GM12878 (cell line): ENCODE measurements around the gene BICRAL. TPM values are rescaled to one million over a fixed set of nuclear protein-coding genes. Genes with fewer than 3 reads are reported as not detected.

Source experiments
- CEBPB ChIP-seq, 2 experiments: fragments of 150-350 bp in 1 of 2; IDR thresholded peaks; 2 replicates each; pipeline ENCODE4 v1.6.1; 2012 to 2014; ENCODE audit warnings: low read depth in 2 of 2, low read length in 2 of 2, borderline replicate concordance in 1 of 2, inconsistent platforms in 1 of 2
- CREM ChIP-seq: IDR thresholded peaks from 2 replicates; pipeline ENCODE4 v1.6.1; 2014; ENCODE audit warnings: antibody characterized with exemption, low read depth
- FOXM1 ChIP-seq: IDR thresholded peaks from 2 replicates; pipeline ENCODE4 v1.6.1; 2012; ENCODE audit warnings: low read depth, mild to moderate bottlenecking, inconsistent platforms, low read length, moderate library complexity
- HCFC1 ChIP-seq: fragments of 150-350 bp; IDR thresholded peaks from 2 replicates; pipeline ENCODE4 v1.6.1; 2014; ENCODE audit warnings: low read length
- MEF2A ChIP-seq: IDR thresholded peaks from 2 replicates; pipeline ENCODE4 v1.6.1; 2011; ENCODE audit warnings: low read depth, mild to moderate bottlenecking, low read length, moderate library complexity; ENCODE audit not compliant: insufficient read depth
- MEF2B ChIP-seq: fragments of 450-650 bp; IDR thresholded peaks from 2 replicates; pipeline ENCODE4 v1.6.1; 2018; ENCODE audit warnings: mild to moderate bottlenecking, moderate library complexity; ENCODE audit not compliant: partially characterized antibody, poor library complexity, severe bottlenecking
- NKRF ChIP-seq: fragments of 450-650 bp; conservative IDR thresholded peaks from 2 replicates; pipeline ENCODE4 v1.6.1; 2017; ENCODE audit warnings: mild to moderate bottlenecking, moderate library complexity
- POLR2AphosphoS5 ChIP-seq: IDR thresholded peaks from 2 replicates; pipeline ENCODE4 v1.6.1; 2011; ENCODE audit warnings: mild to moderate bottlenecking, low read length, inconsistent platforms
- RAD21 ChIP-seq: IDR thresholded peaks from 2 replicates; pipeline ENCODE4 v1.6.1; 2011; ENCODE audit warnings: mild to moderate bottlenecking, low read depth, low read length, moderate library complexity; ENCODE audit not compliant: insufficient read depth
- SIX5 ChIP-seq: IDR thresholded peaks from 2 replicates; pipeline ENCODE4 v1.6.1; 2011; ENCODE audit warnings: mild to moderate bottlenecking, low read depth, low read length, moderate library complexity; ENCODE audit not compliant: severe bottlenecking
- SKIL ChIP-seq: fragments of 450-650 bp; IDR thresholded peaks from 2 replicates; pipeline ENCODE4 v1.6.1; 2017; ENCODE audit warnings: mild to moderate bottlenecking, low read depth, inconsistent platforms; ENCODE audit not compliant: poor library complexity, severe bottlenecking
- STAT3 ChIP-seq: IDR thresholded peaks from 2 replicates; pipeline ENCODE4 v1.6.1; 2011; ENCODE audit warnings: low read depth, low read length, improper control_type of control experiment
- USF1 ChIP-seq: IDR thresholded peaks from 2 replicates; pipeline ENCODE4 v1.6.1; 2011; ENCODE audit warnings: borderline replicate concordance, low read depth, mild to moderate bottlenecking, moderate library complexity, mixed read lengths, low read length; ENCODE audit not compliant: insufficient read depth; ENCODE audit errors: extremely low read length
- WRNIP1 ChIP-seq: IDR thresholded peaks from 2 replicates; pipeline ENCODE4 v1.6.1; 2011; ENCODE audit warnings: low read depth, low read length, improper control_type of control experiment, borderline replicate concordance
- YY1 ChIP-seq: IDR thresholded peaks from 2 replicates; pipeline ENCODE4 v1.6.1; 2011; ENCODE audit warnings: low read depth, mild to moderate bottlenecking, low read length
- ZBED1 ChIP-seq: IDR thresholded peaks from 2 replicates; pipeline ENCODE4 v1.6.1; 2016; ENCODE audit warnings: borderline replicate concordance
- ZNF207 ChIP-seq: fragments of 450-650 bp; IDR thresholded peaks from 2 replicates; pipeline ENCODE4 v1.6.1; 2014; ENCODE audit warnings: antibody characterized with exemption, mild to moderate bottlenecking, borderline replicate concordance
- polyA plus RNA-seq, 11 experiments: library from polyadenylated mRNA; depleted of rRNA in 4 of 11; unstranded in 6 of 11; stranded (reverse) in 5 of 11; fragments of >200 nt; fragmentation: Nextera tagmentation in 4 of 11; fragmentation: Illumina TruSeq in 1 of 11; extraction: Ambion mirVana in 4 of 11; extraction: Trizol in 1 of 11; gene quantifications; 1 replicate in 1 of 11; 2 replicates in 10 of 11; pipeline versions ENCODE4 v1.2.1 to v1.2.3, GENCODE V29; 2011 to 2016; ENCODE audit warnings: inconsistent platforms in 2 of 11, missing spikeins in 2 of 11, low read depth in 1 of 11
- total RNA-seq, 4 experiments: library from RNA; depleted of rRNA in 3 of 4; stranded (reverse); fragments of >200 nt in 3 of 4; fragmentation: Illumina TruSeq in 1 of 4; extraction: Trizol in 1 of 4; gene quantifications; 2 replicates each; pipeline versions ENCODE4 v1.2.1 to v1.2.3, GENCODE V29; 2013 to 2021
- TF ChIP-seq, protein P1 (sequence below): fragments of 450-650 bp; formaldehyde crosslinking; IDR thresholded peaks from 2 replicates; pipeline ENCODE4 v1.4.0; 2020; ENCODE audit warnings: mild to moderate bottlenecking, moderate library complexity
- TF ChIP-seq, protein P2 (sequence below): fragments of 450-650 bp; IDR thresholded peaks from 2 replicates; pipeline ENCODE4 v1.6.1; 2014; ENCODE audit warnings: mild to moderate bottlenecking

Gene BICRAL
- total and polyA plus RNA-seq, 10 of the 15 experiments (the other 5 are each of a cell fraction or from before 2014, with no cell fraction given): 1.9 to 16.6 (median 8.5) TPM

DNA sequence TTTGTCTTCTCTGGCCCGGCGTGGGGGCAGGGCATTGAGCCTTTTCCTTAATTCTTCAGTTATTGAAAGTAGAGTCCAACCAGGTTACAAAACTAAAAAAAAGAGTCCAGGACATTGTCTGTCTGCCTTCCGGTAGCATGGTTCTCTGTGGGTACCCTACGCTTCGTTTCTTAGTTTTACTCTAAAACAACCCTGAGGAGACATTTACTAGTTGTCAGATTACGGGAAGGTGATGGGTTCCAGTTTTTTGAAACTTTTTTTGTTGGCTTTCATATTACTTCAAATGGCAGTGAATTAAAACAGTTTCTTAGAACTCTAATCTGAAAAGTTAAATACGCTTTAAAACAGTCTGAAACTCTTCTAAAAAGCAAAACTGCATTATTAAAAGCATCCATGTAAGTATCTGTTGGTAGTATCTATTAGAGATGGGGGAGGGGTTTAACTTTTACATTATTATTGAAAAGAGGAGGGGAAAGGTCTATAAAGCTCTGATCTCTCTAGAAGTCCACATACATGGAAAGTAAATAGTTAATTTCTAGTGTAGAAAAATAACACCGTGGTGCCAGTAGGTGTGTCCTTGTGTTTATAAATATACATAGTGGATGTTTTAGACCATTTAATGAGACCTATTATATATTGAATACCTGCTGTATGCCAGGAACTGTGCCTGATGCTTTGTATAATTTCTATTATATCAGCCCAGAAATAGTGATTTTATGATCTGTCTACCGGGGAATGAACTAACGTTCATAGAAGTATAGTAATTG lies 2.2 kb downstream of the BICRAL start (continued):
- TF ChIP-seq RAD21 (0 out of 2 replicates have a peak, but pooled peaks have one; percentile 6), FOXM1 (0 out of 2 replicates have a peak, but pooled peaks have one; percentile 28), POLR2AphosphoS5 (no peak), MEF2B (no peak), USF1 (no peak), SIX5 (no peak), CEBPB (IDR thresholded peaks at IDR 0.05; ENCODE audit: borderline replicate concordance in 1 of 2, low read depth in 2 of 2, low read length in 2 of 2) (no peak), YY1 (no peak), MEF2A (0 out of 2 replicates have a peak, but pooled peaks have one; percentile 13), HCFC1 (no peak), ZNF207 (no peak), CREM (no peak; the same call in 1 of the 2 replicates), NKRF (no peak), ZBED1 (no peak), WRNIP1 (no peak), STAT3 (no peak), SKIL (peak; percentile 22)
- TF ChIP-seq, protein P1, sequence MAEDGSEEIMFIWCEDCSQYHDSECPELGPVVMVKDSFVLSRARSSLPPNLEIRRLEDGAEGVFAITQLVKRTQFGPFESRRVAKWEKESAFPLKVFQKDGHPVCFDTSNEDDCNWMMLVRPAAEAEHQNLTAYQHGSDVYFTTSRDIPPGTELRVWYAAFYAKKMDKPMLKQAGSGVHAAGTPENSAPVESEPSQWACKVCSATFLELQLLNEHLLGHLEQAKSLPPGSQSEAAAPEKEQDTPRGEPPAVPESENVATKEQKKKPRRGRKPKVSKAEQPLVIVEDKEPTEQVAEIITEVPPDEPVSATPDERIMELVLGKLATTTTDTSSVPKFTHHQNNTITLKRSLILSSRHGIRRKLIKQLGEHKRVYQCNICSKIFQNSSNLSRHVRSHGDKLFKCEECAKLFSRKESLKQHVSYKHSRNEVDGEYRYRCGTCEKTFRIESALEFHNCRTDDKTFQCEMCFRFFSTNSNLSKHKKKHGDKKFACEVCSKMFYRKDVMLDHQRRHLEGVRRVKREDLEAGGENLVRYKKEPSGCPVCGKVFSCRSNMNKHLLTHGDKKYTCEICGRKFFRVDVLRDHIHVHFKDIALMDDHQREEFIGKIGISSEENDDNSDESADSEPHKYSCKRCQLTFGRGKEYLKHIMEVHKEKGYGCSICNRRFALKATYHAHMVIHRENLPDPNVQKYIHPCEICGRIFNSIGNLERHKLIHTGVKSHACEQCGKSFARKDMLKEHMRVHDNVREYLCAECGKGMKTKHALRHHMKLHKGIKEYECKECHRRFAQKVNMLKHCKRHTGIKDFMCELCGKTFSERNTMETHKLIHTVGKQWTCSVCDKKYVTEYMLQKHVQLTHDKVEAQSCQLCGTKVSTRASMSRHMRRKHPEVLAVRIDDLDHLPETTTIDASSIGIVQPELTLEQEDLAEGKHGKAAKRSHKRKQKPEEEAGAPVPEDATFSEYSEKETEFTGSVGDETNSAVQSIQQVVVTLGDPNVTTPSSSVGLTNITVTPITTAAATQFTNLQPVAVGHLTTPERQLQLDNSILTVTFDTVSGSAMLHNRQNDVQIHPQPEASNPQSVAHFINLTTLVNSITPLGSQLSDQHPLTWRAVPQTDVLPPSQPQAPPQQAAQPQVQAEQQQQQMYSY (CRISPR knock-in tag): no peak
- TF ChIP-seq, protein P2, sequence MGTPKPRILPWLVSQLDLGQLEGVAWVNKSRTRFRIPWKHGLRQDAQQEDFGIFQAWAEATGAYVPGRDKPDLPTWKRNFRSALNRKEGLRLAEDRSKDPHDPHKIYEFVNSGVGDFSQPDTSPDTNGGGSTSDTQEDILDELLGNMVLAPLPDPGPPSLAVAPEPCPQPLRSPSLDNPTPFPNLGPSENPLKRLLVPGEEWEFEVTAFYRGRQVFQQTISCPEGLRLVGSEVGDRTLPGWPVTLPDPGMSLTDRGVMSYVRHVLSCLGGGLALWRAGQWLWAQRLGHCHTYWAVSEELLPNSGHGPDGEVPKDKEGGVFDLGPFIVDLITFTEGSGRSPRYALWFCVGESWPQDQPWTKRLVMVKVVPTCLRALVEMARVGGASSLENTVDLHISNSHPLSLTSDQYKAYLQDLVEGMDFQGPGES: no peak
